ENCODE results near the gene VPS51. TPM values are rescaled to one million over a fixed set of nuclear protein-coding genes. Genes with fewer than 3 reads are reported as not detected.

Gene VPS51
- total RNA-seq, 1 donor from 2014 or later: 94.9 TPM

DNA sequence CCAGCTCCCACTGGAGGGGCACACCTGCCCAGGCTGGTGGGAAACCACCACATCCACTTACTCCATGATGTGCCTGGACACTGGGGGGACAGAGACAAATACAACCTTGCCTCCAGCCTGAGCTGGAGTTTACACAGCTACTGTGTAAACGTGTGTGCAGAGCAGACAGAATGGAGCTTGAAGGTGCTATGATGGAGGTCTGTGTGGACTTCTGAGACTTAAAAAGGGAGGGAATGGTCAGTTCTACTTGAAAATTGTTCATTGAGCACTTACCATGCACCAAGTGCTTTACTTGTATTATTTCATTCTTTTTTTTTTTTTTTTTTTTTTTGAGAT, 23.4 kb upstream of the VPS51 start:
- H3K4me1 ChIP-seq: no peaks in the 10 kb centered on the region
- H3K27ac ChIP-seq: no peak overlapping the region
- intact Hi-C loops (cut with DNase I): no loop called here
- ATAC-seq: no peak
- H3K36me3 ChIP-seq: no peaks in the 10 kb centered on the region
- no peak for DNase-seq
- H3K27me3 ChIP-seq (ENCODE audit: low read depth): no peaks in the 10 kb centered on the region
- no peak overlapping the region for H3K4me3 ChIP-seq
- TF ChIP-seq, protein P1, sequence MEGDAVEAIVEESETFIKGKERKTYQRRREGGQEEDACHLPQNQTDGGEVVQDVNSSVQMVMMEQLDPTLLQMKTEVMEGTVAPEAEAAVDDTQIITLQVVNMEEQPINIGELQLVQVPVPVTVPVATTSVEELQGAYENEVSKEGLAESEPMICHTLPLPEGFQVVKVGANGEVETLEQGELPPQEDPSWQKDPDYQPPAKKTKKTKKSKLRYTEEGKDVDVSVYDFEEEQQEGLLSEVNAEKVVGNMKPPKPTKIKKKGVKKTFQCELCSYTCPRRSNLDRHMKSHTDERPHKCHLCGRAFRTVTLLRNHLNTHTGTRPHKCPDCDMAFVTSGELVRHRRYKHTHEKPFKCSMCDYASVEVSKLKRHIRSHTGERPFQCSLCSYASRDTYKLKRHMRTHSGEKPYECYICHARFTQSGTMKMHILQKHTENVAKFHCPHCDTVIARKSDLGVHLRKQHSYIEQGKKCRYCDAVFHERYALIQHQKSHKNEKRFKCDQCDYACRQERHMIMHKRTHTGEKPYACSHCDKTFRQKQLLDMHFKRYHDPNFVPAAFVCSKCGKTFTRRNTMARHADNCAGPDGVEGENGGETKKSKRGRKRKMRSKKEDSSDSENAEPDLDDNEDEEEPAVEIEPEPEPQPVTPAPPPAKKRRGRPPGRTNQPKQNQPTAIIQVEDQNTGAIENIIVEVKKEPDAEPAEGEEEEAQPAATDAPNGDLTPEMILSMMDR (IDR thresholded peaks at IDR 0.05): no peak
- no peaks in the 10 kb centered on the region for H3K9me3 ChIP-seq

DNA sequence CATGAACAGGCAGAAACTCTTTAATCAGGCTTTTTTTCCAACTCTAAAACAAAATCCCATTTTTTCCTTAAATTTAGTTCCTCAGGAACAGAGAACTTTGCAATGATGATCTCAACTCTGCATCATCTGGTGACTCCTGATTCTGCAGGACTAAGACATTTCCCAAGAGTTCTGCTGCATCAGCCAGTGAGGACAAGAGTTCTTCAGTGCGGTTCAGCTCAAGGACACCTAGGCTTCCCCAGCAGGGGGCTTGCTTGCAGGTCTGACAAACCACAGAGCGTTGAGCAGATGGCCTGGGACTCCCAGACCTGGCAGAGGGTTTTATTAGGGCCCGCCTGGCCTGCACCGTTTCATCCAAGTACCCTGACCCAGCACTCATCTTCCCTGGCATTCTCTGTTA, 18.6 kb upstream of the VPS51 start:
- H3K4me3 ChIP-seq: no peak overlapping the region
- H3K4me1 ChIP-seq: no peaks in the 10 kb centered on the region
- ATAC-seq (no peak), DNase-seq (no peak)
- H3K27ac ChIP-seq: no peak overlapping the region
- TF ChIP-seq, protein P1 (IDR thresholded peaks at IDR 0.05): no peak
- no peaks in the 10 kb centered on the region for H3K27me3 ChIP-seq (ENCODE audit: low read depth)
- no peaks in the 10 kb centered on the region for H3K9me3 ChIP-seq
- no peaks in the 10 kb centered on the region for H3K36me3 ChIP-seq
- intact Hi-C loops (cut with DNase I): no loop called here

DNA sequence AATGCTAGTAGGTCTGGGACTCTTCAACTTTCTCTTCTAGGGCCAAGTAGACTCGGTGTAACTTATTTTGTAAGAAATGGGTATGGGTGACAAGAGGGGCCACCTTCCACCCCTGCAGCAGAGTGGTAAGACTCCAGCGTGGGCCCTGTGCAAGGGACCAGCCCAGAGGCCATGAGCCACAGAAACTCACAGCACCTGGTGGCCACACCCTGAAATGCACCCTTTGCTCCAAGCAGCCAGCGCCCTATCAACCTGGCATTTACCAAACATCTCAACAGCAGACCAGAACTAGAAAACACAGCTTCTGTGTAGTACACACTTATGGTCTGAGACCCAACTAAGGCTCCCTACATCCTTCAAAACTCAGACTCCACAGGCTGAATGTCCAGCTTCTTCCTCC, 17.9 kb upstream of the VPS51 start:
- Histone ChIP-seq H3K27ac (no peak overlapping the region), H3K36me3 (no peaks in the 10 kb centered on the region), H3K4me1 (no peaks in the 10 kb centered on the region), H3K27me3 (ENCODE audit: low read depth) (no peaks in the 10 kb centered on the region), H3K9me3 (no peaks in the 10 kb centered on the region), H3K4me3 (no peak overlapping the region)
- TF ChIP-seq, protein P1 (IDR thresholded peaks at IDR 0.05): peak; percentile 59
- intact Hi-C loops (cut with DNase I): no loop called here
- ATAC-seq: peak; percentile 83 to 88
- peak; percentile 74 for DNase-seq

DNA sequence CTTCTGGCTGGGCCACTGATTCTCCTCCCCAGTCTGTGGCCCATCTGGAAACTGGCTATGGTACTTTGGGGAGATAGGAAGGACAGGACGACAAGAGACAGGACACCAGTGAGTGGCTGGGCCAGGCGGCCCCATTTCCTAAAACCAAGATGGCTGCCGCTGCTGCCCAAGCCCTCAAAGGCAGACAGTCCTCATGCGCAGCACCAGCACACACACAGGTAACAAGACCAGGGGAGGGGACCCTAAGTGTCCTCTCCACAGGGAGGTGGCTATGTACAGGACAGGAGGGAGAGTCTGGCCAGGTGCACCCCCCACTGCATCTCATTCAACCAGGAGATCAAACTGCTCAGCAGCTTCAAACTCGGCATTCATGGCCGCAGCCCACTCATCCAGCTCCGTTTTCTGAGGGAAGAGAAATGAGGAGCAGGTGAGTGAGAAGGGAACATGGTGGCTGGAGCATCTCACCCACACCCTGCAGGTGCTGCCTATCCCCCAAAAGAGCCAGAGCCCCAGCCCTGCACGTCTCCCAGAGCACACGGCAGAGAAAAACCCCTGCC, 17.1 kb upstream of the VPS51 start:
- no peaks in the 10 kb centered on the region for H3K9me3 ChIP-seq
- no peaks in the 10 kb centered on the region for H3K27me3 ChIP-seq (ENCODE audit: low read depth)
- DNase-seq (no peak), ATAC-seq (no peak)
- no peak overlapping the region for H3K4me3 ChIP-seq
- peaks cover 5% of the 10 kb centered on the region for H3K4me1 ChIP-seq
- intact Hi-C loops (cut with DNase I): no loop called here
- H3K36me3 ChIP-seq: no peaks in the 10 kb centered on the region
- H3K27ac ChIP-seq: no peak overlapping the region
- TF ChIP-seq, protein P1 (IDR thresholded peaks at IDR 0.05): no peak

DNA sequence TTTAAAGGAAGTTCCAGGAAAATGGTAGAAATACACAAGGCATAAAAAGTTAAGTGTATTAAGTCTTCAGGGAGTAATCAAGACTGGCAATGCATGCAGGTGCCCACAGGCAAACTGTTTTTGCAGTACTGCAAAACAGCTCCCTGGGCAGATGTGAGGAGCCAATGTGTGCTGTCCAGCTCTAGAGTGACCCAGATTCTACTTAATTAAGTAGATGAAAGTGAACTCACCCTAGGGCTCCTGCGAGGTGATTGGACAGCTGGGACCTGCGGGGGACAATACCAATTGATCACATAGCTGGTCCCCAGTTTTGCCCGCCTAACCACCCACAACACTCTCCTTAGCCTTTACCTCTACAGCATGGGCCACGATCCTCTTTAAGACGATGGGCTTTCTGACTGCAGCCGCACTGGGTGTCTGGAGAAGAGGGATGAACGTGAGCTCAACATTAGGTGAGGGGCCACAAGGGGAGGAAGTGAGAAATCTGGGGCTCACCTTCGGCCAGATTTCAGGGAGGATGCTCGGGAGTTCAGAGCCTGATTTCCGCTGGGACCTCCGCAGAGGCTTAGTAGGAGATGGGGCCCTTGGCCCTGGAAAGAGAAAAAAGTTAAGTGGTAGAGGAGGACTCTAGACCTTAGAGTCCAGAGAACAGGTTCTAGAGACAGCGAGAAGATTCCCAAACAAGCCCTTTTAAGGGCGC, 12.7 kb upstream of the VPS51 start:
- intact Hi-C loops (cut with DNase I): no loop called here
- H3K4me1 ChIP-seq: peaks cover 20% of the 10 kb centered on the region
- ATAC-seq (peak in 1 of 2 donors; percentile 1), DNase-seq (no peak)
- H3K4me3 ChIP-seq: peak overlapping the region; percentile 66
- TF ChIP-seq, protein P1 (IDR thresholded peaks at IDR 0.05): no peak
- H3K36me3 ChIP-seq: peaks cover 30% of the 10 kb centered on the region
- no peaks in the 10 kb centered on the region for H3K27me3 ChIP-seq (ENCODE audit: low read depth)
- no peaks in the 10 kb centered on the region for H3K9me3 ChIP-seq
- H3K27ac ChIP-seq: peak overlapping the region; percentile 92

All from lower lobe of right lung (tissue), 2 donors.